Hepatic stellate cell (primary cell): Measurements from ENCODE around the gene TMEM132D.
"Not testable (repeated sequence)": the region's sequence is repeated elsewhere in the genome, so short reads cannot be mapped to it uniquely, and the experiment has no call there.

Experiments used
- DNase-seq: peaks from one replicate; pipeline ENCODE4 v3.0.0; 2011; ENCODE audit warnings: low spot score

TMEM132D gene

DNA sequence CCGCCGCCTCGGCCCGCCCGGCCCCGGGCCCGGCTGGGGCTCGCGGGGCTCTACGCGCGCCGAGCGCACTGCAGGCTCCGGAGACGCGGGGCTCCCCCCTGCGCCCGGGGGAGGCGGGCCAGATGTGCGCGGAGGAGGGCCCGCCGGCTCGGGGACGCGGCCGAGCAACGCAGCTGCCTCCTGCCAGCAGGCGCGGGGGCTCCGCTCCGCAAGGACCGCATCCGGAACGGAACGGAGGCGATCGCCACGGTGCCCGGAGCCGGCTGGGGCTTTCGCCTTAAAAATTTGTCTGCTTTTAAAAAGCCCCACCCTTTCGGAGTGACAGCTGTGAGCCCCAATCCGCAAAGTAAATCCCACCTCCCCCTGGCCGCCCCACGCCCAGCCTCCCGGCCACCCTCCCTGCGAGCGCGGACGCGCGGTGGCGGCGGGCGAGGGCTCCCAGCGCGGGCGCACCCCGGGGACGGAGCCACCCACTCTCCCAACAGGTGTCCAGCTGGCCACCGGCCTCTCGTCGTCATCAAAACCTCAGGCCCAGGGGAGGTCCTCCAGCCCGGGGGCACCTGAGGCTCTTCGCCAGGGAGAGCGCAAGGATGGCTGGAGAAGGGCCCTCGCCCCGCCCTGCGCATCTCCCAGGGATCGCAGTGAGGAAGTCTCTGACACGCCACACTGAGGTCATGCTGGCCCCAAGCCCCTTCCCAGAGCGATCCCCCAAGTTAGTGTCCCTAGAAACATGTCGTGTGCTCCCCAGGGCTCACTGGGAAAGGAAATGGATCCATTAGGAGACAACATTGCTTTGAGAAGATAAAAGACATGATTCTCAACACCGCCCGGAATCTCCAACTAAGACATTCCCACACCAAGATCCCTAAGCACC lies at the start of gene TMEM132D:
Gene TMEM132D (minus strand): TSS at position 70 of the 874 bp plus-strand sequence.
- no peak for DNase-seq

DNA sequence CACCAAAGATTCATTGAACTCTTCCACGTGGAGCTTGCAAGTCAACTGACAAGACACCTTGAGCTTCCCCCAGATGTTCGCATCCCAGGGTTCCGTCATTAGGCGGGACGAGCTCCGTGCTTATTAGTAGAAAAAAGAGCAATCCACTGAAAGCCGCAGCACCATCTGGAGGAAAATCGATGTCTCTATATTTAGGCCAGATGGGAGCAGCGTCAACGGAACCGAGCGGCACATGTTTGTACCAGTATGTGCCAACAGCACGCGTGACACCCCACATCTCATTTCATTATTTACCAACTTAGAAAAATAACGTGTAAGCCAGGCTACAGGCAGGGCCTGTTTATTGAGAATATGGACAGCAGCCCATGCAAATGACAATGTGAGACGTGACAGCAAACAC lies 45.8 kb upstream of the TMEM132D start:
- no peak for DNase-seq

DNA sequence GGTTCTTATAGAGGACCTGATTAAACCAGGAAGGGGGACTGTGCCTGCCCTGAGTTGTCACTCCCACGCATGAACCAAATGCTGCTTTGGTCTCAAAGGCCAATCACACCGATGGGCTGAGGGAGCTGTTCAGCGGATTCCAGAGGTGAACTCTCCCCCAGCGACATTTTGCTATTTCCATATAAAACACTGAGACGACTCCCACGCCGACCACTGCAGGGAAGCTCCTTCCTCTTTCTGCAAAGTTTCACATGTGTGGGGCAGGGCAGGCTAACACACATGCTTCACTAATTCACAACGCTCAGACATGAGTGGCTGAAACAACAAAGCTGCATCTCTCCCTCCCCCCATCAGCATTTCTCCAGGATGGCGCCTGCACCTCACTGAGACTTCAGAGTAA lies 37.8 kb upstream of the TMEM132D start:
- DNase-seq: no peak

DNA sequence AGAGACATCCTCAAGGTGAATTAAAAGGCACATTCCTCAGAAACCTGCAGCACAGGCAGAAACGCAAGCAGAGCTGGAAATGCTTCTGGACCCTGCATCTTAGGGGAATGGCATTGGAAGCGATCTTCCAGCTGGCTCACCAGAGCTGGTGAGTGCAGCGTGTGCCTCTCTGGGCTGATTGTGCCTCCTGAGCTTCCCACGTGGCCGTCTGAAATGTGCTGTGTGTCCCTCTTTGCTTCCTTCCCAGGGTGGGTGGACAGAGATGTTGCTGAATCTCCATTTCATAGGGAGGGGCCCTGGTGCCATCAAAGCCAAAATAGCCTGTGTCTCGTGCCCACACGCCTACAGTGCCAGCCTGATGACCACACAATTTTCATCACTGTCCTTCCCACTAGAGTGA lies 34.3 kb upstream of the TMEM132D start:
- DNase-seq: no peak

DNA sequence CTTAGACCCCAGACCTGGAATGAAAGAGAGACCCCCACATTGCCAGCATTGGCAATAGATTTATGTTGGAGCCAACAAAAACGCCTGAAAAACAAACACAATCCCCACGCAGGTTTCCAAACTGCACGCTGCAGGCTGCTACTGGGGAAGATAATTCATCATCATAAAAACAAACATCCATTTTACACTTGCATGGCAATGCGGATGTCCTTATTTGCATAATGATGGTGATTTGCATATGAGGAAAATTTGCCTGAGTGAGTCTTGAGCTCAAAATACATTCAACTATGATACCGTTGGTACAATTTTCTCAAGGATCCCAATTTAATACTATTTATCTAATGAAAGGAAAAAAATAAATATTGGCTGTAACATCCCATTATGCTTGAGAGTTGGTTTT lies 33.6 kb upstream of the TMEM132D start:
- no peak for DNase-seq

DNA sequence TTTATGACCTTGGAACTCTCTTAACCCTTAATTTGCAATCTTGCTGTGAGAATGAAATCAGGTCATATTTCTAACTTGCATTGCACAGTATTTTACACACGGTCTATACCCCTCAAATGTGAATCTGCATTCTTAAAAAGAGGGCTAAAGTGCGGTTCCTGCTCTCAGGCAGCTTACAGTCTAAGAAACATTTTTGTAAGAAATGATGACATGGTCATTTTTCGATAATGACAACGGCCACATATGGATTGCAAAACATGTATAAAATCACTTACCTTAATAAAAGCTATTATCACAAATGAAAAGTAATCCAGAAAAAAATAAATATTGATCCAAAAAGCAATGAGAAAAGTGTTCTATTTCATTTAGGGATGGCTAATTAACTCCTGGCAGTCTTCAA lies 24.8 kb upstream of the TMEM132D start:
- DNase-seq: no peak

DNA sequence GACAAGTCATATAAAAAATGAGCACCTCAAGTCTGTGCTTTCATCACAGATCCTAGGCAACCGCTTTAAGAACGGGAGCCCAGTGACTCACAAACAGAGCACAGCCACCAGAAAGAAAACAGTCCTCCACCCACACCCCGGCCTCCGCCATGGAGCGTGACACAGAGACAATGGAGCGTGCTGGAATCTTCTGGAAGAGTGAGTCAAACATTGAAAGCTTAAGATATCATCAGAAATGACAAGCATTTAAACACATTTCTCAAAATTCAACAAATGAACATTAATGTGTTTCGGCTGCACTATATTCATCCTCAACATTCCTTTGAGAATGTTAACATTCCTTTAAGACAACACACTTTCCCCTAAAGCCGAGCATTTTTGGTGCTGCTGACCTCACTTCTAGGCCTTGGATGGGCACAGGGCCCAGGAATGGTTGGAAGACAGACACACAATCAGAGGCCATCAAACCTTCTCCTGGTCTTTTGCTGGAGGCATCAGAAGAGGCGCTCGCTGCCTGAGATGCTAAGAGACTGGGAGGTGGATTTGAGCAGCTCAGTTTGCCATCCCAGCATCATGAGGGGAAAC lies 23.6 kb upstream of the TMEM132D start:
- no peak for DNase-seq

DNA sequence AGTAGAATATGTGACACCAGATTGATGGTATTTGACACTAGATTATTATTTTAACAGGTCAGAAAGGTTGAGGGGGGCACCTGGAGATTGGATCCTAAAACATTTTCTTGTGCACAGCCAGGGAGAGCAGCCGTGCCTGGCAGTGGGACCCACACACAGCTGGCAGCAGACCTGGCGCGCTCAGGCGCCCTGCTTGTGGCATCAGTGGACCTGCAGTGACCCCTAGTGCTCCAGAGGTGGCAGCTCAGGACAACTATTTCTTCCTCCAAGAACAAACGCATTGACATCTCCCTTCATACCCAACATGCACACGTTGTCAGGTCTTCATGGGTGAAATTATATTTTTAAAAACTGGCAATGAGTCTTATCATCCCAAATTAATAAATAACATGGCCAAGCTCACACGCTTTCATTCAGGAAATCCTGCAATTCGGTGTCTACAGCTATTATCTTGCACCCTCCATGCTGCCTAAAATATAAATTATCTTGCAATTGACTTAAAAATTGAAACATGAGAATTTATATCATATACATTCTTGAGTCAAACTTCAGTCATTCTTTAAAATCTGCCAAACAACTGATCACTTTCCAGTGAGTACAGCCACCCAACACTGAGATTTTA lies 7.7 kb upstream of the TMEM132D start:
- DNase-seq: peak; percentile 16

DNA sequence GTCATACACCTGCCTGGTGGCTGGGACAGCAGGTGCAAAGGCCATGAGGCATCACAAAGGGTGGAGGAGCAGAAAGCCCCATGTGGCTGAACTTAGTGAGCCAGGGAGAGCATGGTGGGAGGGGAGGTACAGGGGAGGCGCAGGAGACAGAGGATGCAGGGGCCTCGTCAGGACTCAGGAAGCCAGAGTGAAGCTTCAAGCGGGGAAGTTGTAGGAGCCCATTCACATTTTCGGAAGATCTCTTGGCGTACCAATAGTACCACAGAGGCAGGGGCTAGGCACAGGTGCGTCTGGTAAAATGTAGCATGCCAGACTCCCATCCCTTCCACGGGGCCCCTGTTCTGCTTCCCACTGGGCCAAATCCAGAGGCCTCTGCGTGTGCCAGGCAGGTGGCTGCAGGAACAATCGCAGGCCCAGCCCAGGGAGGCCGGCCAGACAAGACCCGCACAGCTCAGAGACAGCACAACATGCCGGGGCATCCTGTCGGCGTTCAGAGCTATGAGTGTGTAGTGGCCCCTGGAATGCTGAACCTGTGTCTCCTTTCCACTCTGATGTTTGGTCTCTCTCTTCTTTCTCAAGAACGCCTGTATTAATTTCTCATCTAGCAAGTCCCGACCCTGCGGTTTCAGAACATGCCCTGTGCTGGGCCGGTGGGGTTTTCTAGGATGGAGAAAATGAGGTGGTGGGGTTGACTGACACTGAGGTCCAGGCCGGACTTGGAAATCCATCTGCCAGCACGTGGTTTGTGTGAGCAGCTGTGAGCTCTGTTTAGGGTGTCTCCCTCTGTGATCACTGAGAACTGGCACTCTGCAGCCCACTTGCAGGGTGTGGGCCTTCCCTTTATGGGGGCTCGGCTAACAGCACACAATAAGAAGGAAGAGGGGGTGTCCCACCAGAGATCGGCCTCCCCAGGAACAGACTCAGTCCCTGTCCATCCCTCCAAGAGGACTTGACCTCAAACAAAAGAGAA lies 5.5 kb upstream of the TMEM132D start:
- no peak for DNase-seq

DNA sequence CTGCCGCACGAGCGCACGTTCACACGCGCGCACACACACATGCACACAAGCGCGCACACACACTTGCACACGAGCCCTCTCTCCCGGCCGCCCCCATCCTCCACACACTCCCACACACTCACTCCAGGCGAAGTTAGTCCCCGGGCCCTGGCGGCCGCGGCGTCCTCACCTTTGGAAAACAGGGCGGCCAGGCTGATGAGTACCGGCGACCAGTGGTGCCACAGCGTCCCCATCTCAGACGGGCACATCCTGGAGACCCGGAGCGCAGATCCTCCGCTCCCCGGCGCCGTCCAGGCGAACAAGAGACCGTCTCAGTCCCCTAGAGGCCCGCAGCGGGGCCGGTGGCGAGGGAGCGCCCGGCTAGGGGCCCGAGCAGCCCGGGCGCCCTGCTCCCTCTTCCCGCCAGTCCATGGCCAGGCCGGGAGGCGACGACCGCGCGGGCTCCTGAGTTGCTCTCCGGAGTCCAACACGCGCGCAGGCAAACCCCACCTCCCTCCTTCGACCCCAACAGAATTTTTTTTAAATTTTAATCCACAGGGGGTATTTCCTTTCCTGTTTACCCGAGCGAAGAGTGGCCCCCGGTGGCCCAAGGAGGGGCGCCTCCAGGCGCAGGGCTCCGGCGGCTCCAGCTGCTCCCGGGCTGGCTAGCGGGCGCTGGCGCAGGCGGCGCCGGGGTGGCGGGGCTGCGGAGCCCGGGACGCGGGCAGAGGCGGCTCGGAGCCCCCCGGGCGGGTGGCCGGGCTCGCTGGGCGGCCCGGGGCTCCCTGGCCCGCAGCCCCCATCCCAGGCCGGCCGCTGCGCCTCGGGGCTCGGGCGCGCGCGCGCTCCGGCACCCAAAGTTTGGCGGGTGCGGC lies 506 bp downstream of the TMEM132D start:
- no peak for DNase-seq

DNA sequence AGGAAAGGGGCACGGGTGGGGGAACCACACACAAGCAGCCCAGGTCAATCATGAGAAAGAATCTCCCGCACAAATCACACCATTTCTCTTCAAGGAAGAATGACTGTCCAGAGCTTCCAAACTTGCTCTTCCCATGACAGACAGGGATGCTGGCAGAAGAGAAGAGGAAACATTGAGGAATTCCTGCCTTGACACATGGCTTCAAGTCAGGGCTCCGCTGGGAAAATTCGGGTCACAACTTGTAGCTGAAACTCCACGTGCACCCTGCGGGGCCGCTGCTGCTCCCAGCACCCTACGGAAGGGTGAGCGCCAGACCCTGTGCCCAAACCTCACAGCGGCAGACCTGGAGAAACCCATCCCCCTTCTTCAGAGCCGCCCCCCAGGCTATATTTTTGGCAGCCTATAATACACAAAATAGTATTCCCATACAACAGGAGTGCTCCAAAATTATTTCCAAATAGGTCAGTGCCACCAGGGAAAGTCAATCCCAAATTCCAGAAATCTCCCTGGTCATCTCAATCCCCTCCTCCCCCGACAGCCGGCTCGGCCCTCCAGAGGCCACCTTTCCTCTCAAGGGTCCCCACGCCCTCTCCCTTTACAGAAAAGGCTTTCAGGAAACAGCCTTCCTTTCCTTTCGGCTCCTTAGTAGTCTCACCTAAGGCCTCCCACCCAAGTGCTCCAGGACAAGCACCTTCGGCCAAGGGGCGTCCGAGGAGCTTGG lies 1.3 kb downstream of the TMEM132D start:
- no peak for DNase-seq

DNA sequence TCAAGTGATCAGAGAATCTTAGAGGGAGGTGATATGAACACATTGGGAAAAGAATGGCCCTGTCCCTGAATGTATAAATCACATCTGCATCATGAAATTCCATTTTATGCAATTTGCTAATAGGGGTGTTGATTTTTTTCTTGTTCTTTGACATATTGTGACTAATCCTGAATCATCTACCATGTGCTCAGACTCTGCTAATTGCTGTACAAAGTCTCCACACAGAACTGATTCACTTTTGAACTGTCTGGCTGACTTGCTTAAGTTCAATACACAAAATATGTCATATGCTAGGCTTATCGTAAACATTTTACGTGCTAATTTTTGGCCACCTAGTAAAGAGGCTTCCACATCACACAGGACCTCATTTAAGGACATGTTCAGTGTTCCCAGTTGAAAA lies 2.6 kb downstream of the TMEM132D start:
- no peak for DNase-seq

DNA sequence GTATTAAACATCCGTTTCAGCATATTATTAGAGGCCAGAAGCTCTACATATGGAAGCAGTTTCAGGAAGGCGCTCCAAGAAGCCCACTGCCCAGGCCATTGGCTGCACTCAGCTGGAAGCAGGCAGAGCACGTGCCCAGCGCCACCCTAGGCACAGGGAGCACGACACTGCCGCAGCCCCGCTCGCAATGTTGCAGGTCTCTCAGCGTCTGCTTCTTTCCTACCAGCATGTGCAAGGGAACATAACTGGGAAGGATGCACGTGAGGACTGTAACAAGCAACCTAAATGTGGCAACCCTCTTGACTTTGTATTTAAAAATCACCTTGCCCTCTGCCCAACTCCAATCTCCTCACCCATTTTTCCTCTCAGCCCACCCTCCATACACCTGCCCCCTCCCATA lies 3.5 kb downstream of the TMEM132D start:
- DNase-seq: no peak

DNA sequence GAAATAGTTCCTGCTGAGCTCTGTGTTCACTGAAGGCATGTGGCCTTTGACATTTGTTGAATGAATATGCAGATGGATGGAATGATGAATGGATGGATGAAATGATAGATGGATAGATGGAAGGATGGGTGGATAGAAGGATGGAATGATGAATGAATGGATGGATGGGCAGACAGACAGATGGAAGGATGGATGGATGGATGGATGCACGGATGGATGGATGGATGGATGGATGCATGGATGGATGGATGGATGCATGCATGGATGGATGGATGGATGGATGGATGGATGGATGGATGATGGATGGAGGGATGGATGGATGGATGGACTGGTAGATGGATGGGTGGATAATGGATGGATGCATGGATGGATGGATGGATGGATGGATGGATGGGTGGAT lies 4.8 kb downstream of the TMEM132D start:
- DNase-seq: not testable (repeated sequence)

DNA sequence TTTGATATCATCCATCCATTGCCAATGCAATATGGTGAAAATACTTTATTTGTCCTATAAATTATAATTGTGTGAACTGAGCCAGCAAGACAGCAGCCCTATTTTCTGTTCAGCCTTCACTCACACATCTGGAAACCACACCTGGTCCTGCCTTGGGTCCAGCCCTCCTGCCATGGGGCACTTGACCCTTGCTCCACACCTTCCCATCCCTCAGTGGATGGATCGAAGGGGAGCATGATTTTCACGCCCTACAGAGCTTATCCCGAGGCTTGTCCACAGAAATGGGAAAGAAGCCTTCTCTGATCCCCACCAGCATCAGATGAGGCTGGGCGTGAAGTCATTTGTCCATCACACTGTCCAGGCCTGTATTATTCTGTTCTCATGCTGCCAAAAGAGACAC lies 10.1 kb downstream of the TMEM132D start:
- no peak for DNase-seq

DNA sequence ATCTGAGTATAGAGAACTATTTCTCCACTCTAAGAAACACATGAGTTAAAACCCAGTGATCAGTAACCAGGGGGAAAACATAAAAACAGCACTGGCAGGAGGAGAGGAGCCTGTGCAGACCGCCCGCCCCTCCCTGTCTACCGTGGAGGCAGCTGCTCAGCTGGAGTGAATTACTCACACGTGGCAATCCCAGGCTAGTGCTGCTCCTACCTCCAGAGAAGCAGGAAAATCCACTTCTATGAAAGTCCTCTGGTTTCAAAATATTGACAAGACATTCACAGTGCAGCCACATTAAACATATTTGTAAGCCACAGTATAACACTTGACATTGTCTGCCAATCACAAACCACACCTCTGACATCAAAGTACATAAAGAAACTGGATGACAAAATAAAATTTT lies 16.7 kb downstream of the TMEM132D start:
- DNase-seq: no peak

DNA sequence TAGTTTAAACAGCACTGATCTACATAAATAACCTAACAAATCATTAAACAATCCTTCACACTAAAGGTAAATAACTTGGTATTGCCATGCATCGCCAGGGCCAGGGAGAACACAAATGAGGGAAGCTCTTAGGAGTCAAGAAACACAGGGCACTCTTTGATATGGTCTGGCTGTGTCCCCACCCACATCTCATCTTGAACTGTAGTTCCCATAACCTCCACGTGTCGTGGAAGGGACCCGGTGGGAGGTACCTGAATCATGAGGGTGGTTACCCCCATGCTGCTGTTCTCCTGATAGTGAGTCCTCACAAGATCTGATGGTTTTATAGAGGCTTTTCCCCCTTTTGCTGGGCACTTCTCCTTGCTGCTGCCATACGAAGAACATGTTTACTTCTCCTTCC lies 17.3 kb downstream of the TMEM132D start:
- no peak for DNase-seq

DNA sequence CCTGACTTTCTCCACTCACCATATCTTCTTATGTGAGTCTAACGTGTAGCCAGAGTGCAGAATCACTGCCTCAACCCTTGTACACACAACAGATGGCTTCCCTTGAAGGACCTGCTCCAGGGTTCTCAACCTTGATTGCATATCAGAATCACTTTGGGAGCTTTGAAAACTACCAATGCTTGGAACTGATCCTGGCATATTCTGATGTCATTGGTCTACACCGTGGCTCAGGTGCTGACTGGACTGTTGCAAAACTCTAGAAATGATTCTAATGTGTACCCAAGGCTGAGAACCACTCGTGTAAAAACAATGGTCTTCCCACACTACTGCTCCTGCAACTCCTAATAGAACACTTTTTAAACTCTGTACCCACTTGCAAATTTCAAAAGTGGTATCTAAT lies 18.5 kb downstream of the TMEM132D start:
- no peak for DNase-seq

DNA sequence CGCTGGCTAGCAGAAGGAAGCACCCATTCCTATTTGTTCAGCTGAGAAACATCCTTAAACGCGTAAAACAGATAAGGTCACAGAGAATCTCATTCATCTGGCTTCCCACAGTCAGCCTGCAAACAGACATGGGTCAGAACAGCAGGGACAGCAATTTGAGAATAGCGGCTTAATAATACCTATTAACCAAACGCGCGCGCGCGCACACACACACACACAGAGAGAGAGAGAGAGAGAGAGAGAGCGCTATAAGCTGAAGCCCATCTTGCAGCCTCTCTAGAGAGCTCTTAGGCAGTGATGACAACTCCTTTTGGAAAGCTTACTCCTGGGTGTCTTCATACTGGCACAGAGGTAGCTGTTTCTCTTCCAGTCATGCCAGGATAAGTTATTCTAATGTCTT lies 26.4 kb downstream of the TMEM132D start:
- no peak for DNase-seq

DNA sequence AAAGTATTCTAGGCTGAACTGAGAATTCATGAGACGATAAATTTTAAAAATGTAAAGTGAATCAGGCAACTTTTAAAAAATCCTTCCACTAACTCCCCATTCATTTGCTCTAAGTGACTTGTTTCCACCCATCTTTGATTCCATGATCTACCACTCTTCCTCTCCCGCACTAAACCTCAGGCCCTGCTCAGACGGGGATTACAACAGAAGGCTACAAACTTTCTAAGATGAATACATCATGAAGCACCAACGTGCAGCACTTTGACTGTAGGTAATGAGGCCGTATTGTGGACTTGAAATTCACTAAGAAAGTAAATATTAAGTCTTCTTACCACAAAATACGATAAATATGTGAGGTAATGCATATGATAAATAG lies 30.0 kb downstream of the TMEM132D start:
- DNase-seq: no peak
